Right ventricle myocardium superior (tissue), 1 donor: ENCODE measurements around the gene HSPA1A. TPM values are rescaled to one million over a fixed set of nuclear protein-coding genes. Genes with fewer than 3 reads are reported as not detected.
"Not testable (repeated sequence)": the region's sequence is repeated elsewhere in the genome, so short reads cannot be mapped to it uniquely, and the experiment has no call there.

Source experiments
- ATAC-seq: fragments of 200-7000 bp; cut with Tn5 transposase; one replicate; pipeline ENCODE4 v1.9.1; 2020; ENCODE audit warnings: mild to moderate bottlenecking; ENCODE audit not compliant: poor library complexity
- DNase-seq: peaks from one replicate; pipeline ENCODE4 v3.0.0-alpha.2; 2020
- intact Hi-C: fragments of 100-400 bp; cut with DNase I; formaldehyde crosslinking; loops from one replicate; pipeline ENCODE4 v1.11.2; 2022
- total RNA-seq: library from RNA; stranded (reverse); fragmentation: NEBNext Ultra II Directional; extraction: Animal tissue kit (Norgen Biotek cat#: 25700); gene quantifications from one replicate; pipeline ENCODE4 v1.2.1, GENCODE V29; 2021
- donor health status: DM: no; HTN: yes; CAD: no; lungs with severe emphysema.

HSPA1A gene
- total RNA-seq, 1 donor from 2014 or later, result 324 TPM

GRCh38 chr6:31825553-31825952 is 10.2 kb downstream of the HSPA1A start:
- ATAC-seq (no peak), DNase-seq (no peak)
- intact Hi-C loops, result no loop called here

GRCh38 chr6:31826793-31827285 is 11.5 kb downstream of the HSPA1A start:
- ATAC-seq (peak; percentile 52), DNase-seq (peak; percentile 93)
- intact Hi-C loops, result no loop called here

GRCh38 chr6:31827286-31828079 is 12.1 kb downstream of the HSPA1A start, which contains the start of gene HSPA1B:
Gene HSPA1B (plus strand): TSS chr6:31827738. CDS start chr6:31827951, 213 bp downstream.
- DNase-seq, result peak; percentile 100
- intact Hi-C loops, result no loop called here
- peak; percentile 90 for ATAC-seq

- intact Hi-C loops, result loop anchor here (2.0 to 10.0 kb wide), 3 partner anchors 57 to 149 kb away; partner anchors contain the start of genes CLIC1 and LY6G5C
- ATAC-seq, result no peak
- no peak for DNase-seq
Observed at GRCh38 chr6:31829633-31830283, 14.4 kb downstream of the HSPA1A start.

- no peak for DNase-seq
- intact Hi-C loops, result loop anchor here (2.0 to 10.0 kb wide), 3 partner anchors 59 to 150 kb away; partner anchors contain the start of genes CLIC1 and LY6G5C
- no peak for ATAC-seq
Observed at GRCh38 chr6:31830886-31831335, 15.6 kb downstream of the HSPA1A start.

GRCh38 chr6:31831350-31832215 is 16.2 kb downstream of the HSPA1A start:
- DNase-seq (no peak), ATAC-seq (no peak)
- intact Hi-C loops, result loop anchor here (2.0 to 10.0 kb wide), 3 partner anchors 59 to 151 kb away; partner anchors contain the start of genes CLIC1 and LY6G5C

GRCh38 chr6:31834367-31835250 is 19.3 kb downstream of the HSPA1A start:
- peak; percentile 92 for ATAC-seq
- DNase-seq, result peak; percentile 93
- intact Hi-C loops, result loop anchor here (5.0 to 10.0 kb wide), 2 partner anchors 62 to 100 kb away; partner anchors contain the start of gene CLIC1

- no peak for ATAC-seq
Observed at GRCh38 chr6:31836047-31836473, 20.7 kb downstream of the HSPA1A start.

GRCh38 chr6:31836474-31837368 is 21.4 kb downstream of the HSPA1A start:
- ATAC-seq (no peak), DNase-seq (no peak)
- intact Hi-C loops, result loop anchor here (10.0 kb wide), 1 partner anchor 102 kb away; the partner anchor contains the start of gene CLIC1

More at GRCh38 chr6:31836047-31836473, 20.7 kb downstream of the HSPA1A start:
- intact Hi-C loops, result loop anchor here (10.0 kb wide), 1 partner anchor 101 kb away; the partner anchor contains the start of gene CLIC1
- no peak for DNase-seq

- ATAC-seq, result no peak
- intact Hi-C loops, result loop anchor here (10.0 kb wide), 1 partner anchor 103 kb away; the partner anchor contains the start of gene CLIC1
- DNase-seq, result no peak
Observed at GRCh38 chr6:31837369-31838113, 22.2 kb downstream of the HSPA1A start.

GRCh38 chr6:31838114-31838553 is 22.8 kb downstream of the HSPA1A start:
- DNase-seq, ATAC-seq: not testable (repeated sequence)
- intact Hi-C loops, result loop anchor here (10.0 kb wide), 1 partner anchor 103 kb away; the partner anchor contains the start of gene CLIC1

- no peak for ATAC-seq
- intact Hi-C loops, result loop anchor here (10.0 kb wide), 1 partner anchor 104 kb away; the partner anchor contains the start of gene CLIC1
Observed at GRCh38 chr6:31838968-31839367, 23.6 kb downstream of the HSPA1A start.

GRCh38 chr6:31839779-31840126 is 24.4 kb downstream of the HSPA1A start:
- intact Hi-C loops, result loop anchor here (10.0 kb wide), 1 partner anchor 105 kb away; the partner anchor contains the start of gene CLIC1
- ATAC-seq, DNase-seq: not testable (repeated sequence)

More at GRCh38 chr6:31838968-31839367, 23.6 kb downstream of the HSPA1A start:
- no peak for DNase-seq

- ATAC-seq (no peak), DNase-seq (no peak)
- intact Hi-C loops, result no loop called here
Observed at GRCh38 chr6:31842053-31842452, 26.7 kb downstream of the HSPA1A start.

- intact Hi-C loops, result no loop called here
- no peak for DNase-seq
- ATAC-seq, result no peak
Observed at GRCh38 chr6:31844507-31844906, 29.2 kb downstream of the HSPA1A start.
